Measurements from ENCODE around the gene OPTC. TPM values are rescaled to one million over a fixed set of nuclear protein-coding genes. Genes with fewer than 3 reads are reported as not detected.

OPTC gene
- total RNA-seq, 2 experiments from 2014 or later = not detected

- DNase-seq (no peak), ATAC-seq (no peak)
- Mint-ChIP-seq H3K36me3 (ENCODE audit: low read depth) (no peaks in the 10 kb centered on the region), H3K27ac (no peak overlapping the region), H3K27me3 (no peaks in the 10 kb centered on the region), H3K9me3 (no peaks in the 10 kb centered on the region), H3K4me1 (ENCODE audit: low read depth) (peaks cover 6% of the 10 kb centered on the region), H3K4me3 (no peak overlapping the region)
- POLR2A ChIA-PET = no interaction called here
- CTCF ChIA-PET = interaction anchor here (0.6 to 2.0 kb wide), 3 partner anchors 173 to 1567 kb away, joined by 3 to 6 read pairs (median 3); no protein-coding TSS in a partner anchor
- TF ChIP-seq CTCF (IDR thresholded peaks at IDR 0.05) = no peak
- intact Hi-C loops (cut with micrococcal nuclease) = no loop called here
These were observed 34.1 kb downstream of the OPTC start for GRCh38 chr1:203528063-203528462.

GRCh38 chr1:203528976-203529835, 35.3 kb downstream of the OPTC start:
- Mint-ChIP-seq H3K4me3 (no peak overlapping the region), H3K9me3 (no peaks in the 10 kb centered on the region), H3K36me3 (ENCODE audit: low read depth) (no peaks in the 10 kb centered on the region), H3K27ac (no peak overlapping the region), H3K4me1 (ENCODE audit: low read depth) (peaks cover 6% of the 10 kb centered on the region), H3K27me3 (no peaks in the 10 kb centered on the region)
- ATAC-seq (no peak), DNase-seq (no peak)
- CTCF ChIA-PET = interaction anchor here (2.0 kb wide), 1 partner anchor 172 kb away, joined by 6 read pairs; no protein-coding TSS in a partner anchor
- intact Hi-C loops (cut with micrococcal nuclease) = no loop called here
- POLR2A ChIA-PET = no interaction called here
- no peak for TF ChIP-seq CTCF (IDR thresholded peaks at IDR 0.05)

GRCh38 chr1:203531063-203531462, 37.1 kb downstream of the OPTC start:
- Mint-ChIP-seq H3K27ac (no peak overlapping the region), H3K4me1 (ENCODE audit: low read depth) (peaks cover 6% of the 10 kb centered on the region), H3K36me3 (ENCODE audit: low read depth) (no peaks in the 10 kb centered on the region), H3K4me3 (no peak overlapping the region), H3K9me3 (no peaks in the 10 kb centered on the region), H3K27me3 (no peaks in the 10 kb centered on the region)
- no peak for DNase-seq
- no peak for ATAC-seq
- ChIA-PET CTCF (interaction anchor here (0.8 to 1.8 kb wide), 6 partner anchors 9 to 190 kb away, joined by 3 to 4 read pairs (median 3); no protein-coding TSS in a partner anchor), POLR2A (no interaction called here)
- intact Hi-C loops (cut with micrococcal nuclease) = no loop called here
- TF ChIP-seq CTCF (IDR thresholded peaks at IDR 0.05) = no peak

GRCh38 chr1:203534012-203534411, 40.1 kb downstream of the OPTC start:
- ChIA-PET CTCF (no interaction called here), POLR2A (no interaction called here)
- intact Hi-C loops (cut with micrococcal nuclease) = no loop called here
- no peak for DNase-seq
- Mint-ChIP-seq H3K9me3 (no peaks in the 10 kb centered on the region), H3K27me3 (no peaks in the 10 kb centered on the region), H3K4me3 (no peak overlapping the region), H3K27ac (no peak overlapping the region), H3K4me1 (ENCODE audit: low read depth) (peaks cover 6% of the 10 kb centered on the region), H3K36me3 (ENCODE audit: low read depth) (no peaks in the 10 kb centered on the region)
- ATAC-seq = no peak
- no peak for TF ChIP-seq CTCF (IDR thresholded peaks at IDR 0.05)

GRCh38 chr1:203534526-203534925, 40.6 kb downstream of the OPTC start:
- ChIA-PET POLR2A (no interaction called here), CTCF (no interaction called here)
- Mint-ChIP-seq H3K27me3 (no peaks in the 10 kb centered on the region), H3K4me3 (no peak overlapping the region), H3K36me3 (ENCODE audit: low read depth) (no peaks in the 10 kb centered on the region), H3K27ac (no peak overlapping the region), H3K9me3 (no peaks in the 10 kb centered on the region), H3K4me1 (ENCODE audit: low read depth) (peaks cover 5% of the 10 kb centered on the region)
- ATAC-seq = no peak
- no peak for DNase-seq
- no peak for TF ChIP-seq CTCF (IDR thresholded peaks at IDR 0.05)
- intact Hi-C loops (cut with micrococcal nuclease) = no loop called here
